ENCODE data around the gene GNB1L. TPM values are rescaled to one million over a fixed set of nuclear protein-coding genes. Genes with fewer than 3 reads are reported as not detected.

GNB1L gene
- total and polyA plus RNA-seq, 2 of the 13 experiments (the other 11 are each of a cell fraction or from before 2014, with no cell fraction given), result 2.5 to 7.4 TPM

GRCh38 chr22:19903513-19903912 is 48.8 kb upstream of the GNB1L start:
- 97% methylated on average over 10 of the region's 12 CpGs for WGBS (ENCODE audit: low lambda C conversion rate)
- no peak for DNase-seq (ENCODE audit: low spot score)
- CTCF ChIA-PET (ENCODE audit: low intra/inter-chr PET ratio, low total read pairs), result no interaction called here
- H4K20me1 ChIP-seq (ENCODE audit: insufficient read depth, low read length), result no peaks in the 10 kb centered on the region
- POLR2A ChIA-PET, result interaction anchor here (1.8 kb wide), 1 partner anchor 38 kb away, joined by 5 read pairs; the partner anchor contains the start of genes COMT and TXNRD2
- in situ Hi-C loops (cut with HindIII; ENCODE audit: extremely low pct_ligation_motif_present, low pct_unique_long_range_greater_than_20kb) (loop anchor here (5.0 kb wide), 2 partner anchors 51 to 171 kb away; partner anchors contain the start of genes GNB1L and RTL10), intact Hi-C loops (cut with micrococcal nuclease; ENCODE audit: unreplicated experiment) (no loop called here)
- ATAC-seq, result no peak
- FAIRE-seq, result no peak
- H3K4me2 ChIP-seq (ENCODE audit: low read depth, low read length), result no peak overlapping the region
- no peak overlapping the region for H3K27ac ChIP-seq (ENCODE audit: extremely low read length, insufficient read depth, low read length)
- no peak overlapping the region for H2AFZ ChIP-seq (ENCODE audit: low read length)
- H3K9ac ChIP-seq (ENCODE audit: insufficient read depth, low read depth, low read length), result no peak overlapping the region
- no peak for TF ChIP-seq ZNF18 (CRISPR knock-in tag; IDR thresholded peaks at IDR 0.05; ENCODE audit: insufficient replicate concordance)
- no peak for TF ChIP-seq ZBTB40 (IDR thresholded peaks at IDR 0.05)
- TF ChIP-seq ZBTB40 (CRISPR knock-in tag; IDR thresholded peaks at IDR 0.05), result no peak
- TF ChIP-seq CC2D1A (CRISPR knock-in tag; IDR thresholded peaks at IDR 0.05), result no peak
- TF ChIP-seq KDM5A (IDR thresholded peaks at IDR 0.05; ENCODE audit: borderline replicate concordance, low read length), result no peak
- TF ChIP-seq ZNF619 (CRISPR knock-in tag; IDR thresholded peaks at IDR 0.05), result no peak
- TF ChIP-seq NFKB2 (CRISPR knock-in tag; IDR thresholded peaks at IDR 0.05; ENCODE audit: borderline replicate concordance), result no peak
- H3K4me1 ChIP-seq (ENCODE audit: insufficient read depth, low read length), result peaks cover 50% of the 10 kb centered on the region
- no peak overlapping the region for H3K4me3 ChIP-seq (replicated peaks in 1 of 3; ENCODE audit: insufficient read depth in 1 of 3, low read depth in 2 of 3, low read length in 3 of 3)
- H3K36me3 ChIP-seq (replicated peaks in 1 of 2; ENCODE audit: control insufficient read depth in 1 of 2, insufficient read depth in 2 of 2, low read length in 2 of 2), result no peaks in the 10 kb centered on the region; a peak in 3 of 5 replicates
- no TSS peak for BruUV-seq (replicated peaks)
- H3K9me3 ChIP-seq (ENCODE audit: low read length), result no peaks in the 10 kb centered on the region
- no peaks in the 10 kb centered on the region for H3K79me2 ChIP-seq (ENCODE audit: insufficient read depth, low read length)
- H3K27me3 ChIP-seq (ENCODE audit: control insufficient read depth in 1 of 2, insufficient read depth in 2 of 2, low read length in 2 of 2), result no peaks in the 10 kb centered on the region

Data from HepG2 (cell line).